ENCODE data around the gene TREX2.

DNA sequence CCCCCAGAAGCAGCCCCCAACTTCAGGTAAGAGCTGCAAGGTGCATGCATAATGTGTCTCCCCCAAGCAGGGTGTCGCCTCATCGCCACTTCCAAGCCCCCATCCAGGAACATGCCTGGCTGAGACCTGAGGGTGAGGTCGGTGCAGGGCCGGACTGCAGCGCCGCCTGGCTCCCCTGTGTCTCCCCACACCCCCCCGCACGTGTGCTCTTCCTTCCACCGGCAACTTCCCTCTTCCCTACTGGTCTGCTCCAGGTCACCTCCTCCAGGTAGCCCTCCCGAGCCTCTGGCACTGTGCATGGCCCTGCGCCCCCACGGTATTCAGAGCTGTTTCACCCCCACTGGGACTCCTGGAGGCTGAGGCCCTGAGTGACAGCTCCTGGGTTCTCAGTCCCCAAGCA, 46.7 kb upstream of the TREX2 start:
- TF ChIP-seq POLR2AphosphoS5 (IDR thresholded peaks at IDR 0.05; ENCODE audit: borderline replicate concordance, low read depth, low read length) (no peak), EZH2 (IDR thresholded peaks at IDR 0.05) (no peak)
